ENCODE measurements around the gene CPE.

GRCh38 chr4:165475706-165476070 lies 96.9 kb downstream of the CPE start:
- TF ChIP-seq, protein P1, sequence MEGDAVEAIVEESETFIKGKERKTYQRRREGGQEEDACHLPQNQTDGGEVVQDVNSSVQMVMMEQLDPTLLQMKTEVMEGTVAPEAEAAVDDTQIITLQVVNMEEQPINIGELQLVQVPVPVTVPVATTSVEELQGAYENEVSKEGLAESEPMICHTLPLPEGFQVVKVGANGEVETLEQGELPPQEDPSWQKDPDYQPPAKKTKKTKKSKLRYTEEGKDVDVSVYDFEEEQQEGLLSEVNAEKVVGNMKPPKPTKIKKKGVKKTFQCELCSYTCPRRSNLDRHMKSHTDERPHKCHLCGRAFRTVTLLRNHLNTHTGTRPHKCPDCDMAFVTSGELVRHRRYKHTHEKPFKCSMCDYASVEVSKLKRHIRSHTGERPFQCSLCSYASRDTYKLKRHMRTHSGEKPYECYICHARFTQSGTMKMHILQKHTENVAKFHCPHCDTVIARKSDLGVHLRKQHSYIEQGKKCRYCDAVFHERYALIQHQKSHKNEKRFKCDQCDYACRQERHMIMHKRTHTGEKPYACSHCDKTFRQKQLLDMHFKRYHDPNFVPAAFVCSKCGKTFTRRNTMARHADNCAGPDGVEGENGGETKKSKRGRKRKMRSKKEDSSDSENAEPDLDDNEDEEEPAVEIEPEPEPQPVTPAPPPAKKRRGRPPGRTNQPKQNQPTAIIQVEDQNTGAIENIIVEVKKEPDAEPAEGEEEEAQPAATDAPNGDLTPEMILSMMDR (IDR thresholded peaks at IDR 0.05) = no peak
- no peak for TF ChIP-seq POLR2AphosphoS5 (IDR thresholded peaks at IDR 0.05)
